Activated T-helper 9 cell treated with anti-CD3 and anti-CD28 coated beads, Interleukin-2, amount 50 U/mL, for 16 hours (primary cell): ENCODE results near the gene SART3.

Experiments used
- DNase-seq: peaks from one replicate; pipeline ENCODE4 v3.0.0-alpha.2; 2020; ENCODE audit warnings: low read depth

Gene SART3

DNA sequence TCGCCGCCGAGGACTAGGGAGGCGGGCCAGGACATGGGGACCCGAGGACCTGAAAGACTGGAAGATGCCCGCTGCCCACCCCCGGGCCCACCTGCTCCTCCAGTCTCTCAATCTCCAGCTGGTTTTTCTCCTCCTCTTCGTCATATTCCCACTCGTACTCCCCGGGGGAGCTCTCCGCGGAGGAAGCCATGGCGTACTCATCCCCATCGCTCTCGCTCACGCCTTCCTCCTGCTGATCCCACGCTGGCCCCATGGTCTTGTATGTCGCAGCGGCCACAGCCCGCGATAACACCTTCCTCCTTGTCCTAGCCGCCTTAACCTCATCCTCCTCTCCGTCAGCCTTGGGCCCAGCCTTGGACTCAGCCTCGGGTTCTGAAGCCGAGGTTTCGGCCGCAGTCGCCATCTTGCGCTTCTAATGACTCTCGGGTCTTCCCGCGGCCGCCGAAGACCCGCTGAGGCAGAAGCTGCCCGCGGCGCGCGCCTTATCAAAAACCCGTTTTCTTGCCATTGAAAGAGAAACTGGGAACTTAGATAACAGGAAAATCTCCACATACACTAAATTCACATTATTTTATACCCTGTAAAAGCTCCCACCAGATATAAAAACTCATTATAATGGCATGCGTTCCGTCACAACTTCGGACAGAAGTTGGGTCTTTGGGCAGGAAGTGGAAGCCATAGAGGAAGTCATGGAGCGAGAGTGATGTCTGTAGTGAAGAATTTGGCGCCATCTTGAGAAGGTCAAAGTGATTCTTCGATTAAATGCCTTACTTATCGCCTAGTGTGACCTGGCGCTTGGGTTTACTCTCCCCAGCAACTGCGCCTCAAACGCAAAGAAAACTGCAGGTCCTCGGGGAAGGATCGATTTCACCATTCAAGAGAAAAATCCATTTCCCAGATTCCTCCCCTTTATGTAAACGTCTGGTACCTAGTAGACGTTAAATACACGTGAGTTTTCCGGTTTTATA is at the start of gene SART3:
TSS of gene SART3 (minus strand) at position 422 of the 968 bp plus-strand sequence. CDS start at position 403, 19 bp downstream.
- peak; percentile 68 for DNase-seq

GRCh38 chr12:108610336-108610815 is 49.4 kb upstream of the SART3 start:
- DNase-seq = no peak

DNA sequence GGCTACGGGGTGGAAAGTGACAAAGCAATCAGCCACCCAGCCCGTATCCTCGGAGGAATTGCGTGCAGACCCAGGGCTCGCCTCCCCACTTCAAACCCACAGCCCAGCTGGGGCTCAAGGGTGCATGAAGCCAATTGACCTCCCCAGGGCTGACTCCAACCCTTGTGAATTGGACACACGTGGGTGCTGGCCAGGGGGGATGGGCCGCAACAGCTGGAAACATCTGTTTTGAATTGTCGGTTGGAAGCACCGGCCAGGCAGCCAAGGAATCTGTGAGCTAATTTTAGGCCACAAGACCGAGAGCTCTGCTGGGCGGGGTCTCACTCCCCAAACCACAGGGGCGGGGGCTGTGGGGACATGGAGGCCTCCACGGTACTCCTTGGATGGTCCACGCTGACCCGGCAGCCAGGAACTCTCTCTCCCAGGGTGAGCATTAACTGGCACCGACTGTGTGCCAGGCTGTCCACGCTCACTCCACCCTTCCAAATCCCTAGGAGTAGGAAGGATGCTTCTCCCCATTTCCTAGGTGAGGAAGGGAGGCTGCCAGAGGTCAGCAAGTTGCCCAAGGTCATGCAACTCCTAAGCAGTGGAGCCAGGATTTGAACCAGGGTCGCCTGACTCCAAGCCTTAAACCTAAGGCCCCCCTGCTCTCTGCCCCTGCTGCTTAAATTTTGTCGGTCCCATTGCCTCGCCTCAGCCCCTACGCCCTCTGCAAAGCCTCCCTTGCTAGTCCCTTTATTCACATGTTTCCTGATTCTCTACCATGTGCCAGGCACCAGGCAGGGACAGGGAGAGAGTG is 48.8 kb upstream of the SART3 start:
- DNase-seq = no peak

DNA sequence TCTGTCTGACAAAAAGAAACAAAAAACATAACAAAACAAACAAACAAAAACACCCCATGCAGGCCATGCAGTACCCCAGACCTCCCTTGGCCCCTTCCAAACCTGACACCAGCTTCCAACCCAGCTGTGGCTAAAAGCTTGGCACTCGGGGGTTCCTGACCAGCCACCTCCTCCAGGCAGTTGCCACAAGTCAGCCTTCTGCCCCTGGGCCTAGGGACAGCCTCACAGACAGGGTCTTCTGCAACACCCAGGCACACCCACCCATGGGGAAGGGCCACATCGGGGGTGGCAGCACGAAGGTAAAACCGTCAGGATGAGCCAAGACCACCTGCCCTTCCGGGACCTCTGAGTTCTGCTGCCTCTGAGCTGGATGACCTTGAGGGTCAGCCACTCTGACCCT is 47.6 kb upstream of the SART3 start:
- no peak for DNase-seq

GRCh38 chr12:108607981-108608600 is 47.1 kb upstream of the SART3 start:
- no peak for DNase-seq

DNA sequence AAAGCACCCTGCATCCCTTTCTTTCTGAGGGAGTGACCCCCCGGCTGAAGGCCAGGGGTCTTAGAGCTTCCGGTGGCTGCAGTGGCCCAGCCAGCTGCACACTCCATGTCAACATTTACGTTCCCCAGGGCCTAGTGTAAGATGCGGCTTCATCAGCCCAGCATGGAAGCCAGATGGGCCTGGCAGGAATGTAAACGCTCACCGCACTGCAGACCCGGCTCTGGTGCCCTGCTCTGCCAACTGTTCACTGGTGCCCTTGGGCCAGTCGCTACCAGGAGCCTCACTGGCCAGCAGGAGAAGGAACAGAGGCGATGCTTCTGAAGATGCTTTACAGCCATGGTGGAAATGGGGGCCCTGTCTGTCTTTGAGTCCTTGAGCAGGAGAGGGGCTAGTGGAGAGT is 45.5 kb upstream of the SART3 start:
- DNase-seq = no peak

DNA sequence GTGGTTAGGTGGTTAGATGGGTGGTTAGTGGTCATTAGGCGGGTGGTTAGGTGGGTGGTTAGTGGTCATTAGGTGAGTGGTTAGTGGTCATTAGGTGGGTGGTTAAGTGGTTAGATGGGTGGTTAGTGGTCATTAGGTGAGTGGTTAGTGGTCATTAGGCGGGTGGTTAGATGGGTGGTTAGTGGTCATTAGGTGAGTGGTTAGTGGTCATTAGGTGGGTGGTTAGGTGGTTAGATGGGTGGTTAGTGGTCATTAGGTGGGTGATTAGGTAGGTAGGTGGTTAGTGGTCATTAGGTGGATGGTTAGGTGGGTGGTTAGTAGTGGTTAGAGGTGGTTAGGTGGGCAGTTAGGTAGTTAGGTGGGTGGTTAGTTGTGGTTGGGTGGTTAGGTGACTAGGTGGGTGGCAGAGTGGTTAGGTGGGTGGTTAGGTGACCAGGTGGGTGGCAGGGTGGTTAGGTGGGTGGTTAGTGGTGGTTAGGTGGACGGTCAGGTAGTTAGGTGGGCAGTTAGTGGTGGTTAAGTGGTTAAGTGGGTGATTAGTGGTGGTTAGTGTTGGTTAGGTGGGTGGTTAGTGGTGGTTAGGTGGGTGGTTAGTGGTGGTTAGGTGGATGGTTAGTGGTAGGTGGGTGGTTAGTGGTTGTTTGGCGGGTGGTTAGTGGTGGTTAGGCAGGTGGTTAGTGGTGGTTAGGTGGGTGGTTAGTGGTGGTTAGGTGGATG is 44.9 kb upstream of the SART3 start:
- DNase-seq = no peak

DNA sequence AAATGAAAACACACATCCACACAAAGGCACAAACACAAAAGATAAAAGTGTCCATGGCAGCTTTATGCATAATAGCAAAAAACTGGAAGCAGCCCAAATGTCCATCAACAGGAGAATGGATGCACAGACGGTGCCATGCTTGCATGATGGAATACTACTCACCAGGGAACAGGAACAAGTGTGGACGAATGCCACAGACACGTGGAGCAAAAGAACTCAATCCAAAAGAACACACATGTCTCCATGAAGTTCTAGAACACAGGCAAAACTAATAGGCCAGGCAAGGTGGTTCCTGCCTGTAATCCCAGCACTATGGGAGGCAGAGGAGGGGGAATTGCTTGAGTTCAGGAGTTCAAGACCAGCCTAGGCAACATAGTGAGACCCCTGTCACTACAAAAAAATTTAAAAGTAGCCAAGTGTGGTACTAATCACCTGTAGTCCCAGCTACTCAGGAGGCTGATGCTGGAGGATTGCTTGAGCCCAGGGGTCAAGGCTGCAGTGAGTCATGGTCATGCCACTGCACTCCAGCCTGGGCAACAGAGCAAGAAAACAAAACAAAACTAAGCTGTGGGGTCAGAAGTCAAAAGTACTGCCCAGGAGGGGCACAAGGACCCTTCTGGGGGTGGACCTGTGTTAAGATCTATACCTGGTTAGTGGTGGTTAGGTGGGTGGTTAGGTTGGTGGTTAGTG is 44.2 kb upstream of the SART3 start:
- no peak for DNase-seq

- DNase-seq = no peak
Measured at GRCh38 chr12:108604208-108604941, 43.4 kb upstream of the SART3 start.

DNA sequence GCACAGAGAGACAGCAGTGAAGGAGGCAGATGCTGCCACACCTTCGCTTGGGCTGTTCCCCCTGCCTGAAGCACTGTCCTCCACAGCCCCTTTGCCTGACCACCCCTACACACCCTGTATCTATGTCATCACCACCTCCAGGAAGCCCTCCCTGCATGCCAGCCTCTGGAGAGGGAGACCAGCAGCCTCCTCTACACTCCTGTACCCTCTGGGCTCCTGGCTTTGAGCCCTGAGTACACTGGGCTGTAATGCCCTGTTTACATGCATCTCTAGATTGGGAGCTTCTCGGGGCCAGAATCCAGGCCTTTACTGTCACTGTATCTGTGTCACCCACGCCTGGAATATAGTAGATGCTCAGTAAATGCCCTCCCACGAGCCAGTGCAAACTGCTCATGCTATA is 42.8 kb upstream of the SART3 start:
- no peak for DNase-seq

GRCh38 chr12:108602976-108603704 is 42.2 kb upstream of the SART3 start:
- no peak for DNase-seq

GRCh38 chr12:108602209-108602705 is 41.3 kb upstream of the SART3 start:
- DNase-seq = no peak

DNA sequence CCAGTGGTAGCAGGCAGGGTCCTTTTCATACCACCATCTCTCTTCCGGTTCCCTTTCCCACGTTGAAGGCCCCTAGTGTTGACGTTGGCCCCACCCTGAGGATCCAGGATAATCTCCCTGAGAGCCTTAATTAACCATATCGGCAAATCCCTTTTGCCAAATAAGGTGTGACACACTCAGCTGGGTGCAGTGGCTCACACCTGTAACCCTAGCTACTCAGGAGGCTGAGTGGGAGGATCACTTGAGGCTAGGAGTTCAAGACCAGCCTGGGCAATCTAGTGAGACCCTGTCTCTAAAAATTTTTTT is 39.7 kb upstream of the SART3 start:
- no peak for DNase-seq

GRCh38 chr12:108599948-108600701 is 39.2 kb upstream of the SART3 start:
- DNase-seq = no peak

- DNase-seq = no peak
Measured at GRCh38 chr12:108599541-108599940, 38.6 kb upstream of the SART3 start.

DNA sequence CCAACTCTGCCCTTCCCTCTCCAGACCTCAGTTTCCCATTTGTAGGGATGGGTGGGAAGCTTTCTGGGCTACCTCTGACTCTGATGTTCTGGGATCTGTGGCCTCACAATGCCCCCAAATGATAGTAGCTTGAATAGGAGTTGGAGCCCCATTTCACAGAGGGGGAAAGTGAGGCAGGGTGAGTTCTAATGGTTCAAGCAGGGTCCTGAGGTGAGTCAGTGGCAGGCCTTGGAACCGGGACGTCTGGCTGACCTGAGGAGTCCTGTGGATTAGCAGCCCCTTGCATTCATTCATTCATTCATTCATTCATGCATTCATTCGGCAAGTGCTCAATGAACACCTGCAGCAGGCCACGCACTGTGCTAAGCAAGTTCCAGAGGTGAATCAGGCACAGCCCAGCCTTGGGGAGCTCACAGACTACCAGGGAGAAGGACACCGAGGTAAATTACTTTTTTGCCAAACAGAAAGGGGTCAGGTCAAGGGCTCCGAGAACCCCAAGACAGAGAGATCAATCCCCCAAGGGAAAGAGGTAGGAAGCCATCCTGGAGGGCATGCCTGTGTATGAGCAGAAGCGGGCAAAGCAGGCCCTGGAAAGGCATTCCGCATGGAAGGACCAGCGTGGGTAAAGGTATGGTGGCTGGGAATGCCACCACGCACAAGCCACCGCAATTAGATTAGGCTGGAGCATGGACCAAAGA is 37.7 kb upstream of the SART3 start:
- DNase-seq = no peak

- DNase-seq = no peak
Measured at GRCh38 chr12:108597559-108598471, 36.8 kb upstream of the SART3 start, which contains the start of gene TMEM119. Gene TMEM119, minus strand, starts transcription at chr12:108598084. Its CDS starts 5,701 bp downstream, at chr12:108592383.
